Lung (tissue), 12 donors: ENCODE results near the gene RSPH10B2. TPM values are rescaled to one million over a fixed set of nuclear protein-coding genes. Genes with fewer than 3 reads are reported as not detected.
"Not testable (repeated sequence)": the region's sequence is repeated elsewhere in the genome, so short reads cannot be mapped to it uniquely, and the experiment has no call there.

ENCODE experiments used
- ATAC-seq: fragments of 200-7000 bp; cut with Tn5 transposase; one replicate; pipeline ENCODE4 v1.9.1; 2020; ENCODE audit warnings: moderate number of reproducible peaks; ENCODE audit not compliant: insufficient read depth, low FRiP score
- DNase-seq, 3 donors: peaks; one replicate each; pipeline ENCODE4 v3.0.0-alpha.2; 2013 to 2017
- H3K27ac ChIP-seq, 2 donors: one replicate each; pipeline ENCODE4 v1.5.1; 2013; ENCODE audit warnings: mild to moderate bottlenecking in 2 of 2, moderate library complexity in 2 of 2, control low read depth in 1 of 2, inconsistent platforms in 1 of 2, low read depth in 1 of 2, low read length in 1 of 2
- H3K27me3 ChIP-seq, 3 donors: one replicate each; pipeline ENCODE4 v1.5.1; 2013; ENCODE audit warnings: low read length in 2 of 3; ENCODE audit not compliant: control insufficient read depth in 3 of 3, insufficient read depth in 3 of 3
- H3K36me3 ChIP-seq, 4 donors: one replicate each; pipeline ENCODE4 v1.5.1; 2013; ENCODE audit warnings: low read length in 4 of 4, mild to moderate bottlenecking in 1 of 4, moderate library complexity in 1 of 4; ENCODE audit not compliant: control insufficient read depth in 4 of 4, insufficient read depth in 4 of 4
- H3K4me1 ChIP-seq, 5 donors: one replicate each; pipeline ENCODE4 v1.5.1; 2013; ENCODE audit warnings: low read length in 5 of 5, mild to moderate bottlenecking in 2 of 5, moderate library complexity in 1 of 5; ENCODE audit not compliant: control insufficient read depth in 5 of 5, insufficient read depth in 5 of 5
- H3K4me3 ChIP-seq: one replicate; pipeline ENCODE4 v1.5.1; 2013; ENCODE audit warnings: mild to moderate bottlenecking, control low read depth, moderate library complexity
- H3K9ac ChIP-seq, 2 donors: one replicate each; pipeline ENCODE4 v1.5.1; 2013; ENCODE audit warnings: low read length in 2 of 2, control low read depth in 1 of 2; ENCODE audit not compliant: insufficient read depth in 1 of 2
- H3K9me3 ChIP-seq, 4 donors: one replicate each; pipeline ENCODE4 v1.5.1; 2013; ENCODE audit warnings: low read length in 3 of 4, mild to moderate bottlenecking in 1 of 4, moderate library complexity in 1 of 4; ENCODE audit not compliant: control insufficient read depth in 4 of 4, insufficient read depth in 3 of 4
- CTCF ChIP-seq: IDR thresholded peaks from 2 replicates; pipeline ENCODE4 v1.5.1; 2012; ENCODE audit warnings: mild to moderate bottlenecking; ENCODE audit errors: control extremely low read depth, extremely low read depth
- WGBS, 2 donors: extraction: QIAGEN DNeasy Blood & Tissue Kit; methylation state at CpG; one replicate each; pipeline ENCODE4 v1.1.7; 2013; 5-methylcytosine and 5-hydroxymethylcytosine counted together
- polyA plus RNA-seq, 2 donors: library from polyadenylated mRNA; stranded (reverse); fragments of 200-250 nt; gene quantifications; one replicate each; pipeline ENCODE4 v1.2.1, GENCODE V29; 2013
- total RNA-seq, 2 donors: library from RNA; depleted of rRNA in 1 of 2; stranded (reverse); fragments of >200 nt in 1 of 2; gene quantifications; one replicate each; pipeline ENCODE4 v1.2.1, GENCODE V29; 2014 to 2021
- donor health status: control.
- donor health status: control.
- donor health status: Bipolar disorder and iron deficiency.
- donor health status: healthy.
- donor health status: DM: yes; HTN: yes; CAD: no.

RSPH10B2 gene
- total and polyA plus RNA-seq, 4 donors, result 1.4 to 9.0 (median 4.5) TPM

DNA sequence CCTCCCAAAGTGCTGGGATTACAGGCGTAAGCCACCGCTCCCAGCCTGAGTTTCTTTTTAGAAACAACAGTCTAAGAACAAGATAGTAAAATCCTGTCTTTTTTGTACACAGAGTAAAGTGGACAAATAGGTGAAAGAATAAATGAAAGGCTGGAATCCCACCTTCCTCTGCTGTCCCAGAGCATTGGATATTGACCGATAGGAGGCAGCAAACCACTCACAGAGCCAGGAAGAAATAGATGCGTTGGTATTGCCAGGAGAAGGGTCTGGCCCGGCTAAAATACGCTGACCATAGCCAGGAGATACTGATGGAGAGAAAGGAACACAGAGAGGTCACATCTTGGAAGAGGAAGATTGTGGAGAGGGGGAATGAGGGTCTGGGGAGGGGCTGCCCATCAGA lies 35.8 kb upstream of the RSPH10B2 start:
- TF ChIP-seq CTCF, result no peak
- H3K27ac ChIP-seq, result no peak overlapping the region
- H3K36me3 ChIP-seq, result no peaks in the 10 kb centered on the region
- 61 to 63% methylated on average over 6 of the region's 6 CpGs for WGBS, 2 donors
- DNase-seq (no peak), ATAC-seq (no peak)
- no peaks in the 10 kb centered on the region for H3K9me3 ChIP-seq
- H3K4me1 ChIP-seq, result no peaks in the 10 kb centered on the region
- H3K4me3 ChIP-seq, result no peak overlapping the region
- no peaks in the 10 kb centered on the region for H3K27me3 ChIP-seq
- H3K9ac ChIP-seq, result no peak overlapping the region

GRCh38 chr7:6724351-6724750 lies 29.6 kb upstream of the RSPH10B2 start:
- 85 to 86% methylated on average over 3 to 4 of the region's 4 CpGs for WGBS, 2 donors
- not testable (repeated sequence) for H3K36me3 ChIP-seq, H3K9me3 ChIP-seq, H3K4me3 ChIP-seq, H3K4me1 ChIP-seq, H3K9ac ChIP-seq, DNase-seq, H3K27ac ChIP-seq, ATAC-seq, H3K27me3 ChIP-seq

- H3K9ac ChIP-seq, result no peak overlapping the region
- no peak overlapping the region for H3K27ac ChIP-seq
- DNase-seq (no peak), ATAC-seq (no peak)
- TF ChIP-seq CTCF, result no peak
- H3K9me3 ChIP-seq, result no peaks in the 10 kb centered on the region
- H3K4me3 ChIP-seq, result no peak overlapping the region
- no peaks in the 10 kb centered on the region for H3K27me3 ChIP-seq
- H3K36me3 ChIP-seq, result no peaks in the 10 kb centered on the region
- no peaks in the 10 kb centered on the region for H3K4me1 ChIP-seq
- 45 to 66% methylated on average over 10 of the region's 10 CpGs for WGBS, 2 donors
These were observed 28.9 kb upstream of the RSPH10B2 start for GRCh38 chr7:6725003-6725402.

- H3K4me1 ChIP-seq, H3K27ac ChIP-seq, DNase-seq, H3K36me3 ChIP-seq, H3K27me3 ChIP-seq, H3K9me3 ChIP-seq, H3K4me3 ChIP-seq, ATAC-seq, H3K9ac ChIP-seq: not testable (repeated sequence)
- 90 to 95% methylated on average over 5 of the region's 5 CpGs for WGBS, 2 donors
These were observed 27.6 kb upstream of the RSPH10B2 start for GRCh38 chr7:6726341-6726740.

GRCh38 chr7:6727663-6728062 lies 26.2 kb upstream of the RSPH10B2 start:
- no peak overlapping the region for H3K27ac ChIP-seq
- no peaks in the 10 kb centered on the region for H3K9me3 ChIP-seq
- ATAC-seq, result no peak
- no peak overlapping the region for H3K4me3 ChIP-seq
- no peak overlapping the region for H3K9ac ChIP-seq
- H3K4me1 ChIP-seq, result peaks cover 0 to 7% (median 3%) of the 10 kb centered on the region in 5 donors
- no peak for TF ChIP-seq CTCF
- H3K27me3 ChIP-seq, result no peaks in the 10 kb centered on the region
- WGBS, 2 donors, result 85 to 87% methylated on average over 3 of the region's 3 CpGs
- no peak for DNase-seq
- peaks cover 0 to 3% (median under 1%) of the 10 kb centered on the region in 4 donors for H3K36me3 ChIP-seq

- Histone ChIP-seq H3K4me3 (peak overlapping the region; percentile 97), H3K27ac (peak overlapping the region; percentile 75 to 80), H3K36me3 (peaks cover 0 to 11% (median 5%) of the 10 kb centered on the region in 4 donors)
- DNase-seq, H3K9ac ChIP-seq, ATAC-seq, H3K4me1 ChIP-seq, H3K27me3 ChIP-seq, H3K9me3 ChIP-seq: not testable (repeated sequence)
- WGBS, 2 donors, result 54 to 76% methylated on average over 25 to 29 of the region's 29 CpGs
These were observed 24.9 kb upstream of the RSPH10B2 start for GRCh38 chr7:6728893-6729491.
